Liver (tissue), 3 donors: ENCODE data around the gene LOXL4.

Experiments
- CTCF ChIP-seq: fragments of 150-350 bp; IDR thresholded peaks from 2 replicates; pipeline ENCODE4 v1.5.1; 2017; ENCODE audit warnings: improper control_type of control experiment, low read depth, low read length; ENCODE audit not compliant: missing input control
- EGR1 ChIP-seq, 2 donors: IDR thresholded peaks; 2 replicates each; pipeline ENCODE4 v1.6.1; 2016 to 2018; ENCODE audit warnings: antibody characterized with exemption in 2 of 2, low read depth in 2 of 2
- FOXA1 ChIP-seq: IDR thresholded peaks from 2 replicates; pipeline ENCODE4 v1.6.1; 2016; ENCODE audit warnings: antibody characterized with exemption
- FOXA2 ChIP-seq: IDR thresholded peaks from 2 replicates; pipeline ENCODE4 v1.6.1; 2016; ENCODE audit warnings: antibody characterized with exemption
- GABPA ChIP-seq, 2 donors: IDR thresholded peaks in 1 of 2; conservative IDR thresholded peaks in 1 of 2; 2 replicates each; pipeline ENCODE4 v1.6.1; 2016; ENCODE audit warnings: antibody characterized with exemption in 2 of 2, mild to moderate bottlenecking in 1 of 2, moderate library complexity in 1 of 2
- HNF4A ChIP-seq, 2 donors: conservative IDR thresholded peaks; 2 replicates each; pipeline ENCODE4 v1.6.1; 2016; ENCODE audit warnings: antibody characterized with exemption in 2 of 2, mild to moderate bottlenecking in 2 of 2
- JUND ChIP-seq, 2 donors: IDR thresholded peaks; 2 replicates each; pipeline ENCODE4 v1.6.1; 2016; ENCODE audit warnings: antibody characterized with exemption in 2 of 2
- MAX ChIP-seq: IDR thresholded peaks from 2 replicates; pipeline ENCODE4 v1.6.1; 2016; ENCODE audit warnings: antibody characterized with exemption
- RAD21 ChIP-seq, 2 donors: IDR thresholded peaks; 2 replicates each; pipeline ENCODE4 v1.6.1; 2016; ENCODE audit warnings: antibody characterized with exemption in 2 of 2, mild to moderate bottlenecking in 2 of 2
- REST ChIP-seq: IDR thresholded peaks from 2 replicates; pipeline ENCODE4 v1.6.1; 2016; ENCODE audit warnings: antibody characterized with exemption, mild to moderate bottlenecking
- SP1 ChIP-seq: IDR thresholded peaks from 2 replicates; pipeline ENCODE4 v1.6.1; 2018; ENCODE audit warnings: antibody characterized with exemption, mild to moderate bottlenecking
- TAF1 ChIP-seq: conservative IDR thresholded peaks from 2 replicates; pipeline ENCODE4 v1.6.1; 2016; ENCODE audit warnings: antibody characterized with exemption, mild to moderate bottlenecking
- ZBTB33 ChIP-seq: IDR thresholded peaks from 2 replicates; pipeline ENCODE4 v1.6.1; 2016; ENCODE audit warnings: antibody characterized with exemption
- donor health status: healthy.
- donor health status: healthy.

- no peak for TF ChIP-seq CTCF
- TF ChIP-seq TAF1 = no peak
- TF ChIP-seq GABPA (IDR thresholded peaks at IDR 0.05 in 1 of 2, conservative IDR thresholded peaks at IDR 0.05 in 1 of 2) = no peak
- TF ChIP-seq EGR1 (IDR thresholded peaks at IDR 0.05; ENCODE audit: low read depth in 2 of 2) = no peak
- no peak for TF ChIP-seq JUND (IDR thresholded peaks at IDR 0.05)
- no peak for TF ChIP-seq REST
- TF ChIP-seq RAD21 (IDR thresholded peaks at IDR 0.05) = no peak
- TF ChIP-seq SP1 = no peak
- no peak for TF ChIP-seq ZBTB33
- no peak for TF ChIP-seq FOXA2
- no peak for TF ChIP-seq MAX
- no peak for TF ChIP-seq HNF4A (conservative IDR thresholded peaks at IDR 0.05)
- no peak for TF ChIP-seq FOXA1
Measured at GRCh38 chr10:98235846-98236245, 32.1 kb downstream of the LOXL4 start.
